Measurements from ENCODE around the gene TXNL4B. TPM values are rescaled to one million over a fixed set of nuclear protein-coding genes. Genes with fewer than 3 reads are reported as not detected.

The TXNL4B gene
- total RNA-seq, 1 donor from 2014 or later = 6.5 TPM

- TF ChIP-seq CTCF (conservative IDR thresholded peaks at IDR 0.05; ENCODE audit: low read depth, low read length) = no peak
- no peak overlapping the region for H3K4me3 ChIP-seq (ENCODE audit: low read depth, low read length)
- no peak for DNase-seq (ENCODE audit: low read depth)
These were observed 39.3 kb upstream of the TXNL4B start for GRCh38 chr16:72132726-72133125.

GRCh38 chr16:72131036-72131435, 37.6 kb upstream of the TXNL4B start:
- no peak for DNase-seq (ENCODE audit: low read depth)
- no peak for TF ChIP-seq CTCF (conservative IDR thresholded peaks at IDR 0.05; ENCODE audit: low read depth, low read length)
- no peak overlapping the region for H3K4me3 ChIP-seq (ENCODE audit: low read depth, low read length)

DNA sequence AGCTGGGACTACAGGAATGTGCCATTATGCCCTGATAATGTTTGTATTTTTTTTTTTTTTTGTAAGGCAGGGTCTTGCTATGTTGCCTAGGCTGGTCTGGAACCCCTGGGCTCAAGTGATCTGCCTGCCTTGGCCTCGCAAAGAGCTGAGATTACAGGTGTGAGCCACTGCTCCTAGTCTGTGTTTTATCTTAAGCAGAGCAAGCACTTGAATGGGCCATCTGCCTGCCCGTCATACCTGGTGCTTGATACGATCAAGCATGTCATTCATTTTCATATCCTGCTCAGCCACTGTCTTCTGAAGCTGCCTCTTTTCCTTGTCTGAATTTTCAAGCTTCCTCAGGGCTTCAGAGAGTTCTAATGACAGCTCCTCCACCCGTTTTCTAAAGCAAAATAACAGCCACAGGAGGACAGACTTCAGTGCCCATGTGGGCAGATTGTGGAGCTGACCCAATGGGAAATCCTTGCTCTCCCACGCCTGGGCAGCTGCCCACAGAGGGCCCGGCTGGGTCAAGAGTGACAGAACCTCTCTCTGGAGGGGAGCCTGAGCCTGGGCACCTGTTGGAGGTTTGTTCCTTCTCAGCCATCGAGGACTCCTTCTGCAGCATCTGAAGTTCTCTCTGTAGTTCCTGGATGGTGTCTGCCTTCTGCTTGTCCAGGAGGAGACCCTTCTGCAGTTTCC, 36.7 kb upstream of the TXNL4B start:
- DNase-seq (ENCODE audit: low read depth) = no peak
- H3K4me3 ChIP-seq (ENCODE audit: low read depth, low read length) = no peak overlapping the region
- TF ChIP-seq CTCF (conservative IDR thresholded peaks at IDR 0.05; ENCODE audit: low read depth, low read length) = no peak

DNA sequence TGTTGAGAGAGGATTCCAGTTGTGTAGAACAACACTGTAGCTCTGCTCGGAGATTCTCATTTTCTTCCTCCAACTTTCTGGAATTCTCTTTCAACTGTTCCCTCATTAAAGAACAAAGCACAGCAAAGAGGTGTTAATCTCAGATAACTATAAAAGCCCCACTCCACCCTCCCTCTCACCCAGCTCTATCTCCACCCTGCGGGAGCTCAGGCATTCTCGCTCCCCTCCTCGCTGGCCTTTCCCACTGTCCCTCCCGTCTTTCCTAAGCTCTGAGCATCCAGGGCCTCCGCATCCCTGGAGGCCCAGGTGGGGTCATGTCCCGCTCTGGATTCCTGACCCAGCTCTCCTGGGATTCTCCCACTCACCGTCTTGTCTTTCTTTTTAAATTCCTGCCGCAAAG, 35.3 kb upstream of the TXNL4B start:
- TF ChIP-seq CTCF (conservative IDR thresholded peaks at IDR 0.05; ENCODE audit: low read depth, low read length) = no peak
- H3K4me3 ChIP-seq (ENCODE audit: low read depth, low read length) = no peak overlapping the region
- DNase-seq (ENCODE audit: low read depth) = no peak

DNA sequence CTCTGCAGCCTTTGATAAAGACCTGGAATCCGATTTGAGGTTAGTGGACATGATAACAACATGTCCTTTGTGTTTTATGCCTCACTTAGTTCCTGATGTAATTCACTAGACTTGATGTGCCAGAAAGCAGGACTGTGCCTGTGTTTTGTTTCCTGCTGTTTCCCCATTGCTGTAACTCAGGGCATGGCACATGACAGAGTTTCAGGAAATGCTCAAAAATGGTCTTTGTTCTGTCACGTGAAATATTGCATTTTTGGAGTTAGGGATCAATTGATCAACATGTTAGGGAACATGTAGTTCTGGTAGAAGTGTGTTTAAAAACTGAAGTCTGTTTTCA, 33.0 kb upstream of the TXNL4B start:
- no peak overlapping the region for H3K4me3 ChIP-seq (ENCODE audit: low read depth, low read length)
- TF ChIP-seq CTCF (conservative IDR thresholded peaks at IDR 0.05; ENCODE audit: low read depth, low read length) = no peak
- DNase-seq (ENCODE audit: low read depth) = no peak

GRCh38 chr16:72125635-72126428, 32.4 kb upstream of the TXNL4B start:
- H3K4me3 ChIP-seq (ENCODE audit: low read depth, low read length) = no peak overlapping the region

More at GRCh38 chr16:72125635-72126428, 32.4 kb upstream of the TXNL4B start:
- no peak for TF ChIP-seq CTCF (conservative IDR thresholded peaks at IDR 0.05; ENCODE audit: low read depth, low read length)
- DNase-seq (ENCODE audit: low read depth) = no peak

Data from epithelial cell of proximal tubule (primary cell).